OCI-LY7 (cell line): ENCODE data around the gene CD2AP. TPM values are rescaled to one million over a fixed set of nuclear protein-coding genes. Genes with fewer than 3 reads are reported as not detected.

ENCODE experiments used
- BruUV-seq: library from RNA; stranded (reverse); fragments of 400-500 nt; replicated peaks from 2 replicates; lab custom pipeline; 2021; lab: Mats Ljungman, UMichigan
- CTCF ChIA-PET: fragments of 300-600 bp; sonication (Branson Sonifier 250); formaldehyde crosslinking; loops from one replicate; lab custom pipeline; 2022; ENCODE audit warnings: antibody characterized with exemption; ENCODE audit not compliant: unreplicated experiment; lab: Charles Lee
- POLR2A ChIA-PET: fragments of 300-600 bp; sonication (Branson Sonifier 250); formaldehyde crosslinking; loops from one replicate; lab custom pipeline; 2022; ENCODE audit warnings: antibody characterized with exemption; lab: Charles Lee
- DNase-seq: peaks from one replicate; pipeline ENCODE4 v3.0.0-alpha.2; 2015; ENCODE audit warnings: low spot score
- H2AFZ ChIP-seq: fragments of 200-600 bp; sonication (generic), shearing (Covaris generic); 2 replicates; pipeline ENCODE4 v1.6.1; 2014; ENCODE audit warnings: mild to moderate bottlenecking, antibody characterized with exemption, low read length, moderate library complexity
- H3K27ac ChIP-seq: fragments of 200-600 bp; sonication (generic); 2 replicates; pipeline ENCODE4 v1.5.1; 2014; ENCODE audit warnings: mixed run types, low read depth, mild to moderate bottlenecking, moderate library complexity, low read length, inconsistent platforms; ENCODE audit not compliant: poor library complexity, severe bottlenecking
- H3K36me3 ChIP-seq: fragments of 200-600 bp; sonication (generic); 2 replicates; pipeline ENCODE4 v1.6.1; 2014; ENCODE audit warnings: mild to moderate bottlenecking, antibody characterized with exemption, low read length, moderate library complexity, mixed read lengths; ENCODE audit not compliant: insufficient read depth
- H3K4me1 ChIP-seq: fragments of 200-600 bp; sonication (generic); 2 replicates; pipeline ENCODE4 v1.5.1; 2014; ENCODE audit warnings: mild to moderate bottlenecking, low read length; ENCODE audit not compliant: insufficient read depth, poor library complexity, severe bottlenecking
- H3K4me2 ChIP-seq: fragments of 200-600 bp; sonication (generic); 2 replicates; pipeline ENCODE4 v1.6.1; 2014; ENCODE audit warnings: mild to moderate bottlenecking, low read length
- H3K4me3 ChIP-seq: fragments of 200-600 bp; sonication (generic); 2 replicates; pipeline ENCODE4 v1.5.1; 2014; ENCODE audit warnings: mild to moderate bottlenecking, low read depth, low read length; ENCODE audit not compliant: poor library complexity, severe bottlenecking
- H3K79me2 ChIP-seq: fragments of 200-600 bp; sonication (generic); 2 replicates; pipeline ENCODE4 v1.6.1; 2016; ENCODE audit warnings: low read depth, mild to moderate bottlenecking, low read length, moderate library complexity, mixed read lengths; ENCODE audit not compliant: insufficient read depth
- H3K9me2 ChIP-seq: fragments of 200-600 bp; sonication (generic); 2 replicates; pipeline ENCODE4 v1.6.1; 2016; ENCODE audit warnings: mild to moderate bottlenecking, low read length, mixed read lengths; ENCODE audit not compliant: insufficient read depth
- H3K9me3 ChIP-seq: fragments of 200-600 bp; sonication (generic); 2 replicates; pipeline ENCODE4 v1.6.1; 2014; ENCODE audit warnings: mild to moderate bottlenecking, mixed run types, low read length, mixed read lengths
- H4K20me1 ChIP-seq: fragments of 200-600 bp; sonication (generic); 2 replicates; pipeline ENCODE4 v1.6.1; 2014; ENCODE audit warnings: mild to moderate bottlenecking, antibody characterized with exemption, low read length, moderate library complexity, mixed read lengths; ENCODE audit not compliant: insufficient read depth
- EZH2phosphoT487 ChIP-seq: fragments of 200-600 bp; sonication (generic); IDR thresholded peaks from 2 replicates; pipeline ENCODE4 v1.6.1; 2018; ENCODE audit warnings: low read depth, borderline replicate concordance, mild to moderate bottlenecking, mixed run types, antibody characterized with exemption, low read length, moderate library complexity, mixed read lengths
- intact Hi-C: fragments of 100-400 bp; cut with micrococcal nuclease; formaldehyde crosslinking; loops from one replicate; pipeline ENCODE4 v1.10.0; 2022; ENCODE audit not compliant: unreplicated experiment
- total RNA-seq, 2 experiments: library from RNA; depleted of rRNA in 1 of 2; stranded (reverse); fragments of >200 nt in 1 of 2; shearing (Covaris generic) in 1 of 2; gene quantifications; 2 replicates each; pipeline ENCODE4 v1.2.3, GENCODE V29; 2014 to 2022
- TF ChIP-seq, protein P1 (sequence below): fragments of 200-600 bp; sonication (generic); conservative IDR thresholded peaks from 2 replicates; pipeline ENCODE4 v1.5.1; 2014; ENCODE audit warnings: mild to moderate bottlenecking, antibody characterized with exemption, low read length, moderate library complexity, mixed read lengths

Gene CD2AP
- total RNA-seq, 2 experiments from 2014 or later = 26.6 to 58.0 TPM

DNA sequence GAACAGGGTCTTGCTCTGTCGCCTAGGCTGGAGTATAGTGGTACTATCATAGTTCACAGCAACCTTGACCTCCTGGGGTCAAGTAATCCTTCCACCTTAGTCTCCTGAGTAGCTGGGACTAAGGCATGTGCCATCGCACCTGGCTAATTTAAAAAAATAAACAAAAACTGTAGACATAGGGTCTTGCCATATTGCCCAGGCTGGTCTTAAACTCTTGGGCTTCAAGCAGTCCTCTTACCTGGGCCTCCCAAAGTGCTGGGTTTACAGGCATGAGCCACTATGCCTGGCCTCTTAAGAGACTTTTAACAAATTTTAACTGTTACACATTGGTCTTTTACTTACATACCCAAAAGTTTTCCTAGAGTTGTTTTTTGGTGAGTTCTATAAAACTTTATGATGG is 12.4 kb downstream of the CD2AP start:
- Histone ChIP-seq H3K79me2 (peaks cover 100% of the 10 kb centered on the region), H3K9me3 (peaks cover 6% of the 10 kb centered on the region; the same call in 1 of the 2 replicates), H3K4me3 (no peak overlapping the region), H3K36me3 (peaks cover 26% of the 10 kb centered on the region), H4K20me1 (peaks cover 33% of the 10 kb centered on the region), H3K4me1 (peaks cover 28% of the 10 kb centered on the region), H3K4me2 (0 out of 2 replicates have a peak overlapping the region, but pooled peaks have one; percentile 24), H3K27ac (no peak overlapping the region), H2AFZ (no peak overlapping the region), H3K9me2 (no peaks in the 10 kb centered on the region)
- BruUV-seq = no TSS peak
- CTCF ChIA-PET = no interaction called here
- POLR2A ChIA-PET = interaction anchor here (0.7 kb wide), 1 partner anchor 821 kb away, joined by 11 read pairs; no protein-coding TSS in a partner anchor
- no peak for TF ChIP-seq EZH2phosphoT487
- TF ChIP-seq, protein P1, sequence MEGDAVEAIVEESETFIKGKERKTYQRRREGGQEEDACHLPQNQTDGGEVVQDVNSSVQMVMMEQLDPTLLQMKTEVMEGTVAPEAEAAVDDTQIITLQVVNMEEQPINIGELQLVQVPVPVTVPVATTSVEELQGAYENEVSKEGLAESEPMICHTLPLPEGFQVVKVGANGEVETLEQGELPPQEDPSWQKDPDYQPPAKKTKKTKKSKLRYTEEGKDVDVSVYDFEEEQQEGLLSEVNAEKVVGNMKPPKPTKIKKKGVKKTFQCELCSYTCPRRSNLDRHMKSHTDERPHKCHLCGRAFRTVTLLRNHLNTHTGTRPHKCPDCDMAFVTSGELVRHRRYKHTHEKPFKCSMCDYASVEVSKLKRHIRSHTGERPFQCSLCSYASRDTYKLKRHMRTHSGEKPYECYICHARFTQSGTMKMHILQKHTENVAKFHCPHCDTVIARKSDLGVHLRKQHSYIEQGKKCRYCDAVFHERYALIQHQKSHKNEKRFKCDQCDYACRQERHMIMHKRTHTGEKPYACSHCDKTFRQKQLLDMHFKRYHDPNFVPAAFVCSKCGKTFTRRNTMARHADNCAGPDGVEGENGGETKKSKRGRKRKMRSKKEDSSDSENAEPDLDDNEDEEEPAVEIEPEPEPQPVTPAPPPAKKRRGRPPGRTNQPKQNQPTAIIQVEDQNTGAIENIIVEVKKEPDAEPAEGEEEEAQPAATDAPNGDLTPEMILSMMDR = no peak
- intact Hi-C loops = no loop called here
- no peak for DNase-seq

DNA sequence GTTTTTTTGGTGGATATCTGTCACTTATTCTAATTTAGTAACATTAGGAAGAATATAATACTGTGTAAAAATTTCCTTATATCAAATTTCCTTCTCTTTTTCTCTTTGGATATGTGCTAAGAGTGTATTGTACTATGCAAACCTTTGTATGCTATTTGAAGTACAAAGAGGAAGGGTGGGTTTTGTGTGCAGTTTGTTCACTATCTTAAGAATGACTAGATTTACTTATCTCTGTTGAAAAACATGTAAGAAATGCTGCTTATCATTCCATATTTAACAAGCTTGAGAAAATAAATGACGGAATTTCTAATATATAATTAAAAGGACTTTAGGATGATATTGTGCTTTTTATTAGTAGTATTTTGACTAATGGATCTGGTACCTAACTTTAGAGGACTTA is 13.1 kb downstream of the CD2AP start:
- ChIA-PET POLR2A (interaction anchor here (0.6 kb wide), 1 partner anchor 890 kb away, joined by 3 read pairs; no protein-coding TSS in a partner anchor), CTCF (no interaction called here)
- no TSS peak for BruUV-seq
- Histone ChIP-seq H3K27ac (no peak overlapping the region), H3K36me3 (peaks cover 22% of the 10 kb centered on the region), H2AFZ (no peak overlapping the region), H3K4me3 (no peak overlapping the region), H3K79me2 (peaks cover 100% of the 10 kb centered on the region), H4K20me1 (peaks cover 38% of the 10 kb centered on the region; the same call in 1 of the 2 replicates), H3K9me3 (peaks cover 6% of the 10 kb centered on the region; the same call in 1 of the 2 replicates), H3K9me2 (no peaks in the 10 kb centered on the region), H3K4me2 (no peak overlapping the region), H3K4me1 (peaks cover 27% of the 10 kb centered on the region)
- intact Hi-C loops = no loop called here
- no peak for DNase-seq
- TF ChIP-seq, protein P1 = no peak
- no peak for TF ChIP-seq EZH2phosphoT487

DNA sequence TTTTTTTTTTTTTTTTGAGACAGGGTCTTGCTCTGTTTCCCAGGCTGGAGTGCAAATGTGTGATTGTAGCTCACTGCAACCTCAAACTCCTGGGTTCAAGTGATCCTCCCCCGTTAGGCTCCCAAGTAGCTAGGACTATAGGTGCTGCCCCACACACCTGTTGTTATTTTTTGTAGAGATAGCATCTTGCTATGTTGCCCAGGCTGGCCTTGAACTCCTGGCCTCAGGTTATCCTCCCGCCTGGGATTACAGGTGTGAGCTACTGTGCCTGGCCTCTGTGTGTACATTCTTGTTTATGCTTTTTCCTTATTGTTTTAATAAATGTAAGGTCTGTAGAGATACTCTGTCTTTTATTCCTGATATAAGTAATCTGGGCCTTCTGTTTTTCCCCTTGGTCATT is 14.8 kb downstream of the CD2AP start:
- no peak for TF ChIP-seq EZH2phosphoT487
- TF ChIP-seq, protein P1 = no peak
- Histone ChIP-seq H3K36me3 (peaks cover 8% of the 10 kb centered on the region; the same call in 1 of the 2 replicates), H4K20me1 (peaks cover 47% of the 10 kb centered on the region; the same call in 1 of the 2 replicates), H3K27ac (no peak overlapping the region), H3K4me2 (no peak overlapping the region), H3K4me1 (peaks cover 24% of the 10 kb centered on the region), H2AFZ (no peak overlapping the region), H3K79me2 (peaks cover 100% of the 10 kb centered on the region), H3K9me2 (no peaks in the 10 kb centered on the region), H3K9me3 (0 out of 2 replicates have a peak, but pooled peaks cover 6% of the 10 kb centered on the region), H3K4me3 (no peak overlapping the region)
- DNase-seq = no peak
- no TSS peak for BruUV-seq
- POLR2A ChIA-PET = interaction anchor here (0.6 to 0.8 kb wide), 4 partner anchors 11 to 135 kb away, joined by 3 to 6 read pairs (median 4); no protein-coding TSS in a partner anchor
- CTCF ChIA-PET = no interaction called here
- intact Hi-C loops = no loop called here
